Measurements from ENCODE around the gene SNRPD3.
A peak's percentile ranks its signal among the peaks of the same experiment; 100 is the strongest.
"Not testable (repeated sequence)": the region's sequence is repeated elsewhere in the genome, so short reads cannot be mapped to it uniquely, and the experiment has no call there.

SNRPD3 gene

DNA sequence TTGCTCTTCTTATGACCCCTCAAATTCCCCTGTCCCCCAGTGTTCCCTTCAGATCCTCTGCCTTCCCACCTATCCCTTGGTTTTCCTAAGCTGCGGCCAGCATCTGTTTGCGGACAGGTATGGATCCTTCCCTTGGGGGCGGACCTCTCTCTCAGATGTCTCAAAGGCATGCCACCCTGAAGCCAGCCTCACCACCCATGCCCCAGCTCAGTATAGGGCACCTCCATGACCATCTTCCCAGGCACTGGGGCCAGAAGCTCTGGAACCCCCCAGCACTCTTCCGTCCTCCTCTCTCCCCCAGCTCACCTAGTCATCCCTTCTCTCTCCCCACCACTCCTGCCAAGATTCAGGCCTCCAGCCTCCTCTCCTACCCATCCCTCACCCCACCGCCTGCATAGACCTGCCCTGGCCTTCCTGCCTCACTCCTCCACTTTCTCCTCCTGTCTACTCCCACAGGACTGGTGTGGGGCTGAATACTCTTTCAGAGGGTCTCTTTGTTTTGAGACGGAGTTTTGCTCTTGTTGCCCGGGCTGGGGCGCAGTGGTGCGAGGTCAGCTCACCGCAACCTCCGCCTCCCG lies 34.9 kb downstream of the SNRPD3 start:
- no peak for DNase-seq (ENCODE audit: low spot score)
- in situ Hi-C loops (cut with MboI; ENCODE audit: low sequenced_read_pairs, unreplicated experiment): no loop called here
- TF ChIP-seq, protein P1, sequence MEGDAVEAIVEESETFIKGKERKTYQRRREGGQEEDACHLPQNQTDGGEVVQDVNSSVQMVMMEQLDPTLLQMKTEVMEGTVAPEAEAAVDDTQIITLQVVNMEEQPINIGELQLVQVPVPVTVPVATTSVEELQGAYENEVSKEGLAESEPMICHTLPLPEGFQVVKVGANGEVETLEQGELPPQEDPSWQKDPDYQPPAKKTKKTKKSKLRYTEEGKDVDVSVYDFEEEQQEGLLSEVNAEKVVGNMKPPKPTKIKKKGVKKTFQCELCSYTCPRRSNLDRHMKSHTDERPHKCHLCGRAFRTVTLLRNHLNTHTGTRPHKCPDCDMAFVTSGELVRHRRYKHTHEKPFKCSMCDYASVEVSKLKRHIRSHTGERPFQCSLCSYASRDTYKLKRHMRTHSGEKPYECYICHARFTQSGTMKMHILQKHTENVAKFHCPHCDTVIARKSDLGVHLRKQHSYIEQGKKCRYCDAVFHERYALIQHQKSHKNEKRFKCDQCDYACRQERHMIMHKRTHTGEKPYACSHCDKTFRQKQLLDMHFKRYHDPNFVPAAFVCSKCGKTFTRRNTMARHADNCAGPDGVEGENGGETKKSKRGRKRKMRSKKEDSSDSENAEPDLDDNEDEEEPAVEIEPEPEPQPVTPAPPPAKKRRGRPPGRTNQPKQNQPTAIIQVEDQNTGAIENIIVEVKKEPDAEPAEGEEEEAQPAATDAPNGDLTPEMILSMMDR (IDR thresholded peaks at IDR 0.05; ENCODE audit: borderline replicate concordance, control extremely low read depth, extremely low read depth, insufficient read depth, missing control alignments): no peak

DNA sequence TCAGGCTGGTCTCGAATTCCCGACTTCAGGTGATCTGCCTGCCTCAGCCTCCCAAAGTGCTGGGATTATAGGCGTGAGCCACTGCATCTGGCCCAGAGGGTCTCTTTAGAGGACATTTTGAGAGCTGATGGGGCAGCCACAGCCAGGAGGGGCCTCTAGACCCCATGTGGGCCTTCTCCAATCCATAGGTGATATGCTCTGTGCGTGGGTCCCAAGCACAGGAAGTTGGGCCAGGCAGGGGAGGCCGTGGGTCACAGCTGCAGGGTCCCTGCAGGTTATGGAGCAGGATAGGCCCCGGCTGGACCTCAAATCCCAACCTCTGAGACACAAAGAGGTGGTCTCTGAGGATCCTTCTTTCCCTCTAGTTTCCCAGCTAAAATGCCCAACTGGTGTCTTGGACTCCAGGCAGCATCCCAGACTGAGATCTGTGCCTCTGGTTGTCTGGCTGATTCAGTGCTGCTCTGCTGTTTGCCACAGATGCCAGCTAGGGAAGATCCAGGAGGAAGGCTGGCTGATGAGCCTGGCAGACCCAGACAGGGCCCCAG lies 35.6 kb downstream of the SNRPD3 start:
- TF ChIP-seq, protein P1 (IDR thresholded peaks at IDR 0.05; ENCODE audit: borderline replicate concordance, control extremely low read depth, extremely low read depth, insufficient read depth, missing control alignments): no peak
- in situ Hi-C loops (cut with MboI; ENCODE audit: low sequenced_read_pairs, unreplicated experiment): no loop called here

DNA sequence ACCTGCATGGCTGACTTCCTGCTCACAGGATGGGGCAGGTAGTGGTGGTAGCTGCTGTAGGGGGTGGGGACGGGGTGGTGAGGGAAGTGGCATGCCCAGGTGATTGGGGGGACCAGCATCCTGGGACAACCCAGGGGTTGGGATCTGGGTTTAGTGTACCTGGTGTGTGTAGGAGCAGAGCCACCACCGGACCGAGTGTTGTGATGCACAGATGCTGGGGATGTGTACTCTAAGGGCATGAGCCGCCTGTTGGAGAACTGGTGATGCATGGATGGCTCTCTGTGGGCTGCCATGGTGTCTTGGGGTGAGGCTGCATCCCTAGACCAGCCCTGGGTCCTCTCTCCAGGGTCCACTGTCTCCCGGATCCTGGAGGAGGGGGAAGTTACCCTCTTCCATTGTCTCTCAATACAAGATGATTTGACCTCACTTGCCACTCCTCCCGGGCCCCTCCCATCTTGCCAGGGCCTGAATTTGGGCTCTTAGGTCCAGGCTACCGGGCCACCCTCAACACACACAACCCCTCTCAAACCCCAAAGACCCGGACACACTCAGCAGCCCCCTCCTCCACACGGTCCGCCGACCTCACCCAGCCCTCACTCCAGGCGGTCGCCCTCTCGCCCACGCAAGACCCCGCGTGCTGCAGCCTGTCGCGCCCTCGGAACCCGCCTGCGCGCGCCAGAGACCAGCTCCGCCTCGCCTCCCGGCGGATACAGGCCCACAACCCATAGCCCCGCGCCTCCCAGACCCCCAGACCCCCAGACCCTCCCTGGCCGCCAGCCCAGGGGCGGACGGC lies 36.5 kb downstream of the SNRPD3 start:
- TF ChIP-seq, protein P1 (IDR thresholded peaks at IDR 0.05; ENCODE audit: borderline replicate concordance, control extremely low read depth, extremely low read depth, insufficient read depth, missing control alignments): no peak
- in situ Hi-C loops (cut with MboI; ENCODE audit: low sequenced_read_pairs, unreplicated experiment): no loop called here
- peak; percentile 64 for DNase-seq (ENCODE audit: low spot score)

More for the DNA sequence above, 35.6 kb downstream of the SNRPD3 start:
- no peak for DNase-seq (ENCODE audit: low spot score)

DNA sequence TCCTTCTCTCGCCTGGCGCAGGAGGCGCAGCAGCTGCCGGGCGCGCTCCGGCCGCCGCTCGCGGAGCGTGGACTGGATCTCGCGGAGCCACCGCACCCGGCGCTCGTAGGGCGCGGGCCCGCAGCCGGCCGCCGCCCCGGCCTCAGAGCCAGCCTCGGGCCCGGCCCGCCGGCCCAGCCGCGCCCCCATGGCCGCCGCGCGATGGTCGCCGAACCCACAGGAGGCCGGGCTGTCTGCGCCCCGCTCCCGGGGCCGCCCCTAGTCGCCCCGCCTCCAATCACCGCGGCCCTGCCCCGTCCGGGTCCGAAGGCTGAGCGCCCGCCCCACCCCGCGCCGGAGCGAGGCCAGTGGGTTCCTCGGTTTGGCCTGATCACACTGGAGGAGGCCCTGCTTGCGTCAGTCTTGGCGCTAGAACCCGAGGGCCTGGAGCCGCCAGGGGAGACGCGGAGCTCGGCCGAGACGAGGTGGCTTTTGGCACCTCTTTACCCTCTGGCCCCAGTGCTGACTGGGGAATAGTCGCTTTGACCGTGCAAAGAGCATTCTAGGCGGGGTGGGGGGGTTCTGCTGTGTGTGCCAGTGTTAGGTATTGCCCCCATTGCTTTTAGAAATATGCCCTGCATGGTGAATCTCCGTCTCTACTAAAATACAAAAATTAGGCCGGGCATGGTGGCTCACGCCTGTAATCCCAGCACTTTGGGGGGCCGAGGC lies 37.2 kb downstream of the SNRPD3 start, which contains the start of gene LRRC75B:
LRRC75B (minus strand) TSS at position 223 of the 708 bp plus-strand sequence; CDS start at position 189, 34 bp downstream.
- DNase-seq (ENCODE audit: low spot score): peak; percentile 94
- in situ Hi-C loops (cut with MboI; ENCODE audit: low sequenced_read_pairs, unreplicated experiment): no loop called here
- TF ChIP-seq, protein P1 (IDR thresholded peaks at IDR 0.05; ENCODE audit: borderline replicate concordance, control extremely low read depth, extremely low read depth, insufficient read depth, missing control alignments): no peak

DNA sequence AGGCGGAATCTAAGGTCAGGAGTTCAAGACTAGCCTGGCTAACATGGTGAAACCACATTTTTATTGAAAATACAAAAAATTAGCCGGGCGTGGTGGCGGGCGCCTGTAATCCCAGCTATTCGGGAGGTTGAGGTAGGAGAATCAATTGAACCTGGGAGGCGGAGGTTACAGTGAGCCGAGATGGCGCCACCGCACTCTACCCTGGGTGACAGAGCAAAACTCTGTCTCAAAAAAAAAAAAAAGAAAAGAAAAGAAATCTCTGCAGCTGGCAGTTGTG lies 37.7 kb downstream of the SNRPD3 start:
- in situ Hi-C loops (cut with MboI; ENCODE audit: low sequenced_read_pairs, unreplicated experiment); DNase-seq (ENCODE audit: low spot score): not testable (repeated sequence)

DNA sequence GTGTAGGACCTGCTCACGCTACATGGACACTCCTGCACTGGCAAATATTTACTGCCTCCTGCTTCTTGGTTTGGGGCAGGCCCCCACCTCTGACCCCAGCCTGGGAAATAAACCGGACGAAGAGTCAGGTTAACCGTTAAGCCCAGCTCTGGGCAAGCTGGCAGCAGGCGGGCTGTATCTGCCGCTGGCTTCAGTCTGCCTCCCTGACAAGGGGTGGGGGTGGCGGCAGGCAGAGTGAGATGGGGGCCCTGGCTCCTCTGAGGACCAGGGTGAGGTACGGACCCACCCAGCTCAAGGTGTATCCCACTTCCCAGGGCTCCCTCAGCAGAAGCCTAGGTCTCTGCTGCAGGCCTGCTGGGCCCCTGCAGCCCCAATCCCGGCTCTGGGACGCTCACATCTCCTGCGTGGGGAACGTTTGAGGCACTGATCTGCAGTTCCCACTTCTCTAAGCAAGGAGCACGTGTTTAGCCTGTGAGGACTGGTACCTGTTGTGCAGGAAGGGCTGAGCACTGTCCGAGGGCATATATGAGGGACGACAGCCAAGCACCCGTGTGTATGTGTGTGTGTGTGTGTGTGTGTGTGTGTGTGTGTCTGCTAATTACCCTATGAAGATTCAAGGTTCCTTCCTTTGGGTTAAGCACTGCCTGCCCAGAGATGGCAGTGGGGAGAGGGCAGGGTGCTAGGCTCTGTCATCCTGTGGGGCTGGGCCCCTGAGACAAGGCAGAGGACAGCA lies 38.2 kb downstream of the SNRPD3 start:
- no peak for DNase-seq (ENCODE audit: low spot score)
- TF ChIP-seq, protein P1 (IDR thresholded peaks at IDR 0.05; ENCODE audit: borderline replicate concordance, control extremely low read depth, extremely low read depth, insufficient read depth, missing control alignments): no peak
- in situ Hi-C loops (cut with MboI; ENCODE audit: low sequenced_read_pairs, unreplicated experiment): no loop called here
